Measurements from ENCODE around the gene MAPK10. TPM values are rescaled to one million over a fixed set of nuclear protein-coding genes. Genes with fewer than 3 reads are reported as not detected.

Gene MAPK10
- total RNA-seq, 1 donor from 2014 or later, result 8.9 TPM

DNA sequence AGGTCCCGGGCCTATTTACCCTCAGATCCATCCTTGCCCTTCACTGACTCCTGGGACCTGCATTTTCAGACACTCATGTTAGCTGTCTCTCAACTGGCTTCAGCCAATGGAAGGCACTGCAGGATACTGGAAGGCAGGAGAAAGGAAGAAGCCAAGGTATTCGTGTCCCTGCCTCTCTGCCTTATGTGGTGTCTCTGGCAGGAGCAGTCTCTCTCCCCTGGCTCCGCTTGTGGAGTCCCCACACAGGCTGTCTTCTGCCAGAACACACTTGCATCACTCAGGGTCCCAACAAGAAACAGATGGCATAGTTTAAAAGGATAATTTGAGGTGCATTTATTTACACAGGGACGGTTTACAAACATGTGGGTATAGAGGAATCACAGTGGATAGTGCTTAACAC, 21.6 kb upstream of the MAPK10 start:
- no peak overlapping the region for H3K4me3 ChIP-seq (ENCODE audit: low read length in 3 of 3)
- no peaks in the 10 kb centered on the region for H3K36me3 ChIP-seq (ENCODE audit: control insufficient read depth in 3 of 3, insufficient read depth in 3 of 3, low read length in 3 of 3)
- H3K27ac ChIP-seq (ENCODE audit: low read depth, low read length), result no peak overlapping the region
- H3K4me1 ChIP-seq (ENCODE audit: control insufficient read depth in 3 of 3, insufficient read depth in 3 of 3, low read length in 3 of 3), result no peaks in the 10 kb centered on the region
- no peaks in the 10 kb centered on the region for H3K9me3 ChIP-seq (ENCODE audit: control insufficient read depth in 3 of 3, low read length in 3 of 3)
- H3K9ac ChIP-seq (ENCODE audit: low read depth in 1 of 3, low read length in 3 of 3), result no peak overlapping the region
- no peaks in the 10 kb centered on the region for H3K27me3 ChIP-seq (ENCODE audit: control insufficient read depth in 3 of 3, insufficient read depth in 3 of 3, low read length in 3 of 3)

DNA sequence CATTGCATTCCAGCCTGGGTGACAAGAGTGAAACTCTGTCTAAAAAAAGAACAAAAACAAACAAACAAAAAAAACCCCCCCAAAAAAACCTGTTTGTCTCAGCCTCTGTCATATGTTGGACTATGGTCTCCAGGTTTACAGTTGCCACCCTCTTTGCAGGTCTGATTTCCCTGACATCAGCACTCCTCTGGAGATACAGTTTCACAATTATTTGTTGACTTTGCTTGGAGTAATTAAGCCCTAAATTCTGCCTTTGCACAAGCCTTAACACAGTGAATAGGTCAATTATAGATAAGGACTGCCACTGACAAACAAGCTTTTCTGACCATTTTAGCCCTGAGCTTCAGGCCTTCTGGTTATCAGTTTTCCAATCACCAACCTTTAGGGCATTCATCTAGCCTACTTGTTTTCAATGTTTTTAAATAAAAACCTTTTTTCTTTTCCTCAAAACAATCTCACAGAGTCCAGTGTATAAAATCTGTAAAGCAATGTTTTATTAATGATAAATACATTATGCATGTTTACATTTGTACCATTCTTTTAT, 20.4 kb upstream of the MAPK10 start:
- Histone ChIP-seq H3K9ac (ENCODE audit: low read depth in 1 of 3, low read length in 3 of 3) (no peak overlapping the region), H3K27ac (ENCODE audit: low read depth, low read length) (no peak overlapping the region), H3K9me3 (ENCODE audit: control insufficient read depth in 3 of 3, low read length in 3 of 3) (no peaks in the 10 kb centered on the region), H3K36me3 (ENCODE audit: control insufficient read depth in 3 of 3, insufficient read depth in 3 of 3, low read length in 3 of 3) (no peaks in the 10 kb centered on the region), H3K4me3 (ENCODE audit: low read length in 3 of 3) (no peak overlapping the region), H3K27me3 (ENCODE audit: control insufficient read depth in 3 of 3, insufficient read depth in 3 of 3, low read length in 3 of 3) (no peaks in the 10 kb centered on the region), H3K4me1 (ENCODE audit: control insufficient read depth in 3 of 3, insufficient read depth in 3 of 3, low read length in 3 of 3) (no peaks in the 10 kb centered on the region)

DNA sequence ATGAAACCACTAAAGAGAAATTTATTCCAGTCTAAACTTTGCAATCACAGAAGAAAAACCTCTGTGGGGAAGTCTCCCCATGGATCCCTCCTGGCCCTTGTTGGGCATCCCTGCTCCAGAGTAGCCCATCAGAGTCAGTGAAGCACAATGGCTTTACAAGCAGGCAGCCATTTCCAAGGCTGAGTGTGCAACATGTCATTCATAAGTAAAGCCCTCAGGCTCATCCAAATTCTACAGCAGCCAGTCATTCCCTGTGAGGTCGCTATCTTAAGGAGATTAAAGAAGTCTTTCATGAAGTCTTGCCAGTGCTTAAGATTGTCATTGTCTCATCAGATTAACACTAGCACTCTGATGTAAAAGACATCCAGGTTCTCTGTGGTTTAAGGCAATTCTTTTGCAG, 17.0 kb upstream of the MAPK10 start:
- Histone ChIP-seq H3K9me3 (ENCODE audit: control insufficient read depth in 3 of 3, low read length in 3 of 3) (no peaks in the 10 kb centered on the region), H3K27ac (ENCODE audit: low read depth, low read length) (no peak overlapping the region), H3K4me3 (ENCODE audit: low read length in 3 of 3) (no peak overlapping the region), H3K4me1 (ENCODE audit: control insufficient read depth in 3 of 3, insufficient read depth in 3 of 3, low read length in 3 of 3) (no peaks in the 10 kb centered on the region), H3K36me3 (ENCODE audit: control insufficient read depth in 3 of 3, insufficient read depth in 3 of 3, low read length in 3 of 3) (no peaks in the 10 kb centered on the region), H3K9ac (ENCODE audit: low read depth in 1 of 3, low read length in 3 of 3) (no peak overlapping the region), H3K27me3 (ENCODE audit: control insufficient read depth in 3 of 3, insufficient read depth in 3 of 3, low read length in 3 of 3) (no peaks in the 10 kb centered on the region)

DNA sequence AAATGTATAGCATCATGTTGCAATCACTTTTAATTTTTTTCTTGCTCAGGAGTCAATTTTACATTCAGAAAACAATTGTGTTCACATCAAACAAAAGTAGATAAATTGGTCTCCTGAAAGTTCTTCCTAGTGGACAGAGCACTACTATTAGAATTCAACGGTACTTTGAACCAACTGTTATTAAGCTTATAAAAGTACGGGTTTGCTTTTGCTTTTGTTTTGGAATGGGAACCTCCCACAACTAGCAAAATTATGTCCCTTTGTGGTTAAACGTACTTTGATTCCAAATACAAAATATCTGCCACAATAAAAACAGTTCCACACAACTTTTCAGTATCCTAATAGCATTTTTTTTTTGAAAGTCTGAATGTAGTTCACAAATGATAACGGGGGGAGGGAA, 8.6 kb upstream of the MAPK10 start:
- no peaks in the 10 kb centered on the region for H3K4me1 ChIP-seq (ENCODE audit: control insufficient read depth in 3 of 3, insufficient read depth in 3 of 3, low read length in 3 of 3)
- no peaks in the 10 kb centered on the region for H3K9me3 ChIP-seq (ENCODE audit: control insufficient read depth in 3 of 3, low read length in 3 of 3)
- H3K27me3 ChIP-seq (ENCODE audit: control insufficient read depth in 3 of 3, insufficient read depth in 3 of 3, low read length in 3 of 3), result no peaks in the 10 kb centered on the region
- H3K36me3 ChIP-seq (ENCODE audit: control insufficient read depth in 3 of 3, insufficient read depth in 3 of 3, low read length in 3 of 3), result no peaks in the 10 kb centered on the region
- H3K27ac ChIP-seq (ENCODE audit: low read depth, low read length), result no peak overlapping the region
- no peak overlapping the region for H3K9ac ChIP-seq (ENCODE audit: low read depth in 1 of 3, low read length in 3 of 3)
- H3K4me3 ChIP-seq (ENCODE audit: low read length in 3 of 3), result no peak overlapping the region

DNA sequence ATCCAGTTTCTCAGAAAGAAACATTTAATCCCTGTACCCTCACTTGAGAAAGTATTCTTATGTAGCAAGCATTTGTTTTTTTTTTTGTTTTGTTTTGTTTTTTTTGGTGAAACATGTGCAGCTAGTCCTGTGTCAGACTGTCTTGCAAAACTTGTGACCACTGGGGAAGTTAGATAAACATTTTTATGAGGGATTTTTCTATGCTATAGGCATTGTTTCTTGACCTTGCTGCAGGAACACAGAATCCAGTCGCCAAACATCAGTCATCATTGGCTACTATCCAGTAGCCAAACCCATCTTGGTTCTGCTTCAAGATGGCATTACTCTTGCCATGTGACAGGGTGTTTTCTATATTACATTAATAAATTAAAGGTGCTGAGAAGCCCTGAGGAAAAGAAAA, 7.7 kb upstream of the MAPK10 start:
- Histone ChIP-seq H3K4me1 (ENCODE audit: control insufficient read depth in 3 of 3, insufficient read depth in 3 of 3, low read length in 3 of 3) (no peaks in the 10 kb centered on the region), H3K4me3 (ENCODE audit: low read length in 3 of 3) (no peak overlapping the region), H3K27me3 (ENCODE audit: control insufficient read depth in 3 of 3, insufficient read depth in 3 of 3, low read length in 3 of 3) (no peaks in the 10 kb centered on the region), H3K9me3 (ENCODE audit: control insufficient read depth in 3 of 3, low read length in 3 of 3) (no peaks in the 10 kb centered on the region), H3K36me3 (ENCODE audit: control insufficient read depth in 3 of 3, insufficient read depth in 3 of 3, low read length in 3 of 3) (no peaks in the 10 kb centered on the region), H3K9ac (ENCODE audit: low read depth in 1 of 3, low read length in 3 of 3) (no peak overlapping the region), H3K27ac (ENCODE audit: low read depth, low read length) (no peak overlapping the region)

DNA sequence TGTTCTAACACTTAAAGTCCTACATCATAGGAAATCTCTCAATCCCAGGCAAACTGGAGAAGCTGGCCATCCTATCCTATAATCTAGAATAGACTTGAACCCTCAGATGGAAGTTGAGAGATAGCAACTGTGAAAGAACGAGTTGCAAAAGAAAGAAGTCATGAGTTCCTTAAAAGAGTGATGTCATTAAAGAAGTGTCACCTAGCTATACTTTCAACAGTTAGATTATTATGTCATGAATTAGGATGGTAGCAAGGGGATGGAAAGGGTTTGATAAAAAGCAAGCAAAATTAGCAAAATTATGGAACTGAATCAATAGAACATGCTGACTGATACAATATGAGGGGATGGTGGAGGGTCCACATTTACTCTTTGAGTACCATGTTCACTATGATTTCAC, 7.1 kb upstream of the MAPK10 start:
- H3K36me3 ChIP-seq (ENCODE audit: control insufficient read depth in 3 of 3, insufficient read depth in 3 of 3, low read length in 3 of 3), result no peaks in the 10 kb centered on the region
- H3K9me3 ChIP-seq (ENCODE audit: control insufficient read depth in 3 of 3, low read length in 3 of 3), result no peaks in the 10 kb centered on the region
- H3K4me3 ChIP-seq (ENCODE audit: low read length in 3 of 3), result no peak overlapping the region
- no peak overlapping the region for H3K9ac ChIP-seq (ENCODE audit: low read depth in 1 of 3, low read length in 3 of 3)
- no peaks in the 10 kb centered on the region for H3K4me1 ChIP-seq (ENCODE audit: control insufficient read depth in 3 of 3, insufficient read depth in 3 of 3, low read length in 3 of 3)
- H3K27me3 ChIP-seq (ENCODE audit: control insufficient read depth in 3 of 3, insufficient read depth in 3 of 3, low read length in 3 of 3), result no peaks in the 10 kb centered on the region
- no peak overlapping the region for H3K27ac ChIP-seq (ENCODE audit: low read depth, low read length)

DNA sequence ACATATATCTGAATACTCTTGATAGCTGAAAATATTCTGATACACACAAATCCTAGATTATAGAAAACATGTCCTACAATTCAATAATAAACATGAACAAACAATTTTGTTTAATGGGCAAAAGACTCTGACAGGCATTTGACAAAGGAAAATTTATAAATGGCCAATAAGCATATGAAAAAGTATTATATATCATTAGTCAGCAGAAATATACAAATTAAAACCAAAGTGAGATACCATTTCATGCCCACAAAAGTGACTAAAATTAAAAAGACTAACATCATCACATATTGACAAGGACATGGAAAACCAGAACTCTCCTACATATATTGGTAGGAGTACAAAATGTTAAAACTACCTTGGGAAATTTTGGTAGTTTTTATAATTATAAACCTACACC, 2.7 kb upstream of the MAPK10 start:
- no peak overlapping the region for H3K4me3 ChIP-seq (ENCODE audit: low read length in 3 of 3)
- no peaks in the 10 kb centered on the region for H3K27me3 ChIP-seq (ENCODE audit: control insufficient read depth in 3 of 3, insufficient read depth in 3 of 3, low read length in 3 of 3)
- no peaks in the 10 kb centered on the region for H3K9me3 ChIP-seq (ENCODE audit: control insufficient read depth in 3 of 3, low read length in 3 of 3)
- no peak overlapping the region for H3K9ac ChIP-seq (ENCODE audit: low read depth in 1 of 3, low read length in 3 of 3)
- no peaks in the 10 kb centered on the region for H3K36me3 ChIP-seq (ENCODE audit: control insufficient read depth in 3 of 3, insufficient read depth in 3 of 3, low read length in 3 of 3)
- peaks cover 10 to 16% (median 14%) of the 10 kb centered on the region in 3 donors for H3K4me1 ChIP-seq (ENCODE audit: control insufficient read depth in 3 of 3, insufficient read depth in 3 of 3, low read length in 3 of 3)
- H3K27ac ChIP-seq (ENCODE audit: low read depth, low read length), result no peak overlapping the region

DNA sequence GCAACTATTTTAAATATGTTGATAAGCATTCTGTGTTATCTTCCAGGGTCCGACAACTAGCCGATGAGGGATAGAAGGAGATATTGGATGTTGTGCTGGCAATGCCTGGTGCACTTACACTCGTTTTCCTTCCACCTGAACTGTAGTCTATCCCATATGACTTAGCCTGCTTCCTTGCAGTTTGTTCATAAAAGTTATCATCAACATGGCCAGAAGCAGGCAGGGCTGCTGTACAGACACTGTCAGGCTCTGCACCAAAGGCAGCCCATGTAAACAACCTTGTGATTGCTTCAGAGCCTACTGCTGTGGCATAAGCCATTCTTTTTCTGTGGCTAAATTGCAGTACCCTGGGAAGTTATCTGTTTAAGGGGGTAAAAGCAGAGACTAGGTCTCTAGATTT, 1.6 kb downstream of the MAPK10 start:
- Histone ChIP-seq H3K9me3 (ENCODE audit: control insufficient read depth in 3 of 3, low read length in 3 of 3) (no peaks in the 10 kb centered on the region), H3K4me3 (ENCODE audit: low read length in 3 of 3) (peak overlapping the region; percentile 2 to 60 (median 40)), H3K27me3 (ENCODE audit: control insufficient read depth in 3 of 3, insufficient read depth in 3 of 3, low read length in 3 of 3) (no peaks in the 10 kb centered on the region), H3K9ac (ENCODE audit: low read depth in 1 of 3, low read length in 3 of 3) (no peak overlapping the region), H3K36me3 (ENCODE audit: control insufficient read depth in 3 of 3, insufficient read depth in 3 of 3, low read length in 3 of 3) (no peaks in the 10 kb centered on the region), H3K4me1 (ENCODE audit: control insufficient read depth in 3 of 3, insufficient read depth in 3 of 3, low read length in 3 of 3) (peaks cover 10 to 16% (median 14%) of the 10 kb centered on the region in 3 donors), H3K27ac (ENCODE audit: low read depth, low read length) (no peak overlapping the region)

DNA sequence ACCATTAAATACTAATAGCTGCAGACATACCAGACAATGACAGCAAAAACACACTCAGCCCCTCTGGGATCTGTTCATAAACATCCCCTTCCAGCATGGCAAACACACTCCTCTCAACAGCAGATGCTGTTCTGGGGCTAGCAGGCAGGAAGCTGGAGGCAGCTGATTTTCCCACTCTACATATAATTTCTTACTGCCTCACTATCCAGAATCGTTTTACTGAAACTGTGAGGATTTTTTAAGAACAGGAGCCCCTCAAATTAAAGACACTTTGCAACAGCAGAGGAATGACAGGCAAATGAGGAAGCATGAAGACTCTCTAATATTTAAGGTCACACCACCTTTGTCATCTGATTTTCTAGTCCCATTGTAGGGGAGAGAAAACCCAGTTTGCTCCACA, 2.2 kb downstream of the MAPK10 start:
- no peak overlapping the region for H3K9ac ChIP-seq (ENCODE audit: low read depth in 1 of 3, low read length in 3 of 3)
- no peaks in the 10 kb centered on the region for H3K9me3 ChIP-seq (ENCODE audit: control insufficient read depth in 3 of 3, low read length in 3 of 3)
- no peak overlapping the region for H3K4me3 ChIP-seq (ENCODE audit: low read length in 3 of 3)

DNA sequence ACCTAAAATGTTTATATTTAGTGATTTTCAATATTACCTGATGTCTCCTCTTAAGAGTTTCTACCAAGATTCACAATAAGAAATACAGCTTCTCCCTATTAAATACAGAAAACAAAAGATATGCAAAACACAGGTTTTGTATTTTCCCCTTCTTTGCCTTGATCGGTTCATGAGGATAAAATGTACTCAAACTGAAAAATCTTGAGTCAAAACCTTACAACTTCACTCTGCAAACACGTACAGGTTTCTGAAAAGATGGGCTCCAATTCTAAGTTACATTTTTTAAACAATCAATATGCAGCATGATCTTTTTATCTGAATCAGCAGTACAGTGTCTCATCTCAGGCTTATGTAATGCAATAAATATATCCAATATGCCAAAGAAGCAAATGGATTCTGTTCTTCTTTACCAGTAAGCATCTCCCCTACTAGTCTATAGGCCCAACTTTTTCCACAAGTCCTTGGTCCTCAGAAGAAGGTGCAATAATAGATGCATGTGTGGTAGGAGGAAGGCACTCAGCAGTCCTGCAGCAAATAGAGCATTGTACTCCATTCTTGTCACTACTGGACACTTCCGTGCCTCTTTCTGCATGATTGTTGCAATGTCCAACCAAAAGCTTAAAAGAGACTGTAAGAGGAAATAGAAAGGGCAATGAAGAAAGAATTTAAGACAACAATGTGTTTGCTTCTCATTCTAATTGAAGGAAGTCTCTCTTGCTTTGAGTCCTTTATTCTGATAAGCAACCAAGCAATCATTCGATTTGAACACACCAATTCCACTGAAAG, 3.2 kb downstream of the MAPK10 start:
- peaks cover 10 to 16% (median 14%) of the 10 kb centered on the region in 3 donors for H3K4me1 ChIP-seq (ENCODE audit: control insufficient read depth in 3 of 3, insufficient read depth in 3 of 3, low read length in 3 of 3)
- H3K27me3 ChIP-seq (ENCODE audit: control insufficient read depth in 3 of 3, insufficient read depth in 3 of 3, low read length in 3 of 3), result no peaks in the 10 kb centered on the region
- H3K4me3 ChIP-seq (ENCODE audit: low read length in 3 of 3), result no peak overlapping the region
- no peak overlapping the region for H3K9ac ChIP-seq (ENCODE audit: low read depth in 1 of 3, low read length in 3 of 3)
- no peaks in the 10 kb centered on the region for H3K9me3 ChIP-seq (ENCODE audit: control insufficient read depth in 3 of 3, low read length in 3 of 3)
- H3K36me3 ChIP-seq (ENCODE audit: control insufficient read depth in 3 of 3, insufficient read depth in 3 of 3, low read length in 3 of 3), result no peaks in the 10 kb centered on the region
- H3K27ac ChIP-seq (ENCODE audit: low read depth, low read length), result no peak overlapping the region

More for the DNA sequence above, 2.2 kb downstream of the MAPK10 start:
- no peaks in the 10 kb centered on the region for H3K27me3 ChIP-seq (ENCODE audit: control insufficient read depth in 3 of 3, insufficient read depth in 3 of 3, low read length in 3 of 3)
- H3K36me3 ChIP-seq (ENCODE audit: control insufficient read depth in 3 of 3, insufficient read depth in 3 of 3, low read length in 3 of 3), result no peaks in the 10 kb centered on the region
- H3K27ac ChIP-seq (ENCODE audit: low read depth, low read length), result no peak overlapping the region
- peaks cover 10 to 16% (median 14%) of the 10 kb centered on the region in 3 donors for H3K4me1 ChIP-seq (ENCODE audit: control insufficient read depth in 3 of 3, insufficient read depth in 3 of 3, low read length in 3 of 3)
